ENCODE measurements around the gene NAGA. TPM values are rescaled to one million over a fixed set of nuclear protein-coding genes. Genes with fewer than 3 reads are reported as not detected.

Gene NAGA
- polyA plus RNA-seq, 3 donors = 123 to 218 (median 200) TPM

DNA sequence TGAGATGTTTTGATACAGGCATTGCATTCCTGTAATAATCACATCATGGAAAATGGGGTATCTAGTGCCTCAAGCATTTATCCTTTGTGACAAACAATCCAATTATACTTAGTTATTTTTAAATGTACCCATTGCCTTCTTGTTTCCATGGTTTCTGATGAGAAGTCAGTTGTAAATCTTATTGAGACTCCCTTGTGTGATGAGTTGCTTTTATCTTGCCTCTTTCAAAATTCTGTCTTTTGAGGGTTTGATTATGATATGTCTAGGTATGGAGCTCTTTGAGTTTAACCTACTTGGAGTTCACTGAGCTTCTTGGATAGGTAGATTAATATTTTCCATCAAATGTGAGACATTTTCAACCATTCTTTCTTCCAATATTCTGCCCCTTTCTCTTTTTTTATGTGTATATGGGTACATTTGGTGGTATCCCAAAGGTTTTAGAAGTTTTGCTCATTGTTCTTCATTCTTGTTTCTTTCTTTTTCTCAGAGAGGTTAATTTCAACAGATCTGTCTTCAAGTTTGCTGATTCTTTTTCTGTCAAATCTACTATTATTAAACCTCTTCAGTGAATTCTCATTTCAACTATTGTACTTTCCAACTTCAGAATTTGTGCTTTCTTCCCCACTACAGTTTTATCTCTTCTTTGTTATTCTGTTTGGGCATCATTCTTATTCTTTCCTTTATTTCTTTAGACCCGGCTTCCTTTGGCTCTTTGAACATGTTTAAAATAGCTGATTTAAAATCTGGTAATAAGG lies 13.7 kb downstream of the NAGA start:
- TF ChIP-seq, protein P1, sequence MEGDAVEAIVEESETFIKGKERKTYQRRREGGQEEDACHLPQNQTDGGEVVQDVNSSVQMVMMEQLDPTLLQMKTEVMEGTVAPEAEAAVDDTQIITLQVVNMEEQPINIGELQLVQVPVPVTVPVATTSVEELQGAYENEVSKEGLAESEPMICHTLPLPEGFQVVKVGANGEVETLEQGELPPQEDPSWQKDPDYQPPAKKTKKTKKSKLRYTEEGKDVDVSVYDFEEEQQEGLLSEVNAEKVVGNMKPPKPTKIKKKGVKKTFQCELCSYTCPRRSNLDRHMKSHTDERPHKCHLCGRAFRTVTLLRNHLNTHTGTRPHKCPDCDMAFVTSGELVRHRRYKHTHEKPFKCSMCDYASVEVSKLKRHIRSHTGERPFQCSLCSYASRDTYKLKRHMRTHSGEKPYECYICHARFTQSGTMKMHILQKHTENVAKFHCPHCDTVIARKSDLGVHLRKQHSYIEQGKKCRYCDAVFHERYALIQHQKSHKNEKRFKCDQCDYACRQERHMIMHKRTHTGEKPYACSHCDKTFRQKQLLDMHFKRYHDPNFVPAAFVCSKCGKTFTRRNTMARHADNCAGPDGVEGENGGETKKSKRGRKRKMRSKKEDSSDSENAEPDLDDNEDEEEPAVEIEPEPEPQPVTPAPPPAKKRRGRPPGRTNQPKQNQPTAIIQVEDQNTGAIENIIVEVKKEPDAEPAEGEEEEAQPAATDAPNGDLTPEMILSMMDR (IDR thresholded peaks at IDR 0.05) = no peak
- no peak overlapping the region for H3K9ac ChIP-seq (ENCODE audit: insufficient read depth, low read length, poor library complexity, severe bottlenecking)
- peaks cover 46 to 52% of the 10 kb centered on the region in 2 donors for H3K36me3 Mint-ChIP-seq
- no peak for DNase-seq
- peaks cover 16% of the 10 kb centered on the region for H3K4me1 Mint-ChIP-seq
- peaks cover 33 to 43% of the 10 kb centered on the region in 2 donors for H3K9me3 ChIP-seq (replicated peaks in 1 of 2; ENCODE audit: control insufficient read depth in 1 of 2, insufficient read depth in 1 of 2, low read length in 2 of 2)
- no CpG with 5 or more reads among the region's 1 CpG for WGBS (ENCODE audit: insufficient coverage)
- no peaks in the 10 kb centered on the region for H3K27me3 ChIP-seq (ENCODE audit: control insufficient read depth in 2 of 2, insufficient read depth in 2 of 2, low read length in 2 of 2)
- no peak overlapping the region for H3K4me3 Mint-ChIP-seq
- peaks cover 9 to 19% of the 10 kb centered on the region in 2 donors for H3K4me1 ChIP-seq (ENCODE audit: control insufficient read depth in 1 of 2, insufficient read depth in 2 of 2, low read length in 2 of 2)
- no peak overlapping the region for H3K4me2 ChIP-seq (replicated peaks; ENCODE audit: extremely low read depth, low read length, poor library complexity, severe bottlenecking)
- H4K20me1 ChIP-seq (ENCODE audit: insufficient read depth, low read length) = peaks cover 30% of the 10 kb centered on the region
- intact Hi-C loops (cut with micrococcal nuclease) = no loop called here
- H2AFZ ChIP-seq (ENCODE audit: insufficient read depth, low read depth, low read length, poor library complexity, severe bottlenecking) = no peak overlapping the region
- peaks cover 0 to 3% (median 0%) of the 10 kb centered on the region in 3 donors for H3K27me3 Mint-ChIP-seq (ENCODE audit: low read depth in 3 of 3)
- no peak overlapping the region for H3K4me3 ChIP-seq (replicated peaks in 1 of 3; ENCODE audit: low read depth in 2 of 3, low read length in 3 of 3)
- peaks cover 38 to 41% of the 10 kb centered on the region in 2 donors for H3K36me3 ChIP-seq (replicated peaks in 1 of 2; ENCODE audit: control insufficient read depth in 1 of 2, insufficient read depth in 2 of 2, low read length in 2 of 2)
- H3K27ac Mint-ChIP-seq = no peak overlapping the region
- H3K27ac ChIP-seq (ENCODE audit: low read depth in 1 of 2, low read length in 2 of 2) = no peak overlapping the region
- peaks cover 32 to 52% (median 42%) of the 10 kb centered on the region in 7 donors for H3K9me3 Mint-ChIP-seq
- no peaks in the 10 kb centered on the region for H3K79me2 ChIP-seq (ENCODE audit: insufficient read depth, low read length)

- no peak for DNase-seq
Observed at GRCh38 chr22:42052765-42053164, 17.8 kb downstream of the NAGA start.

More at GRCh38 chr22:42052765-42053164, 17.8 kb downstream of the NAGA start:
- Mint-ChIP-seq H3K9me3 (peaks cover 8 to 17% (median 12%) of the 10 kb centered on the region in 7 donors), H3K27ac (peak overlapping the region in 3 of 7 donors; percentile 43 to 66 (median 61)), H3K36me3 (peaks cover 10 to 33% of the 10 kb centered on the region in 2 donors), H3K4me3 (no peak overlapping the region), H3K4me1 (peaks cover 17% of the 10 kb centered on the region), H3K27me3 (ENCODE audit: low read depth in 3 of 3) (peaks cover 0 to 3% (median 0%) of the 10 kb centered on the region in 3 donors)
- no CpG with 5 or more reads among the region's 3 CpGs for WGBS (ENCODE audit: insufficient coverage)
- no peak overlapping the region for H2AFZ ChIP-seq (ENCODE audit: insufficient read depth, low read depth, low read length, poor library complexity, severe bottlenecking)
- TF ChIP-seq, protein P1 (IDR thresholded peaks at IDR 0.05) = no peak
- H3K9ac ChIP-seq (ENCODE audit: insufficient read depth, low read length, poor library complexity, severe bottlenecking) = no peak overlapping the region
- H3K27ac ChIP-seq (ENCODE audit: low read depth in 1 of 2, low read length in 2 of 2) = no peak overlapping the region
- intact Hi-C loops (cut with micrococcal nuclease) = no loop called here
- H3K9me3 ChIP-seq (replicated peaks in 1 of 2; ENCODE audit: control insufficient read depth in 1 of 2, insufficient read depth in 1 of 2, low read length in 2 of 2) = peaks cover 0 to 9% of the 10 kb centered on the region in 2 donors
- no peak overlapping the region for H3K4me2 ChIP-seq (replicated peaks; ENCODE audit: extremely low read depth, low read length, poor library complexity, severe bottlenecking)
- H3K27me3 ChIP-seq (ENCODE audit: control insufficient read depth in 2 of 2, insufficient read depth in 2 of 2, low read length in 2 of 2) = no peaks in the 10 kb centered on the region
- peaks cover 0 to 5% of the 10 kb centered on the region in 2 donors for H3K36me3 ChIP-seq (replicated peaks in 1 of 2; ENCODE audit: control insufficient read depth in 1 of 2, insufficient read depth in 2 of 2, low read length in 2 of 2)
- no peaks in the 10 kb centered on the region for H4K20me1 ChIP-seq (ENCODE audit: insufficient read depth, low read length)
- no peaks in the 10 kb centered on the region for H3K79me2 ChIP-seq (ENCODE audit: insufficient read depth, low read length)
- H3K4me3 ChIP-seq (replicated peaks in 1 of 3; ENCODE audit: low read depth in 2 of 3, low read length in 3 of 3) = no peak overlapping the region
- peaks cover 9 to 23% of the 10 kb centered on the region in 2 donors for H3K4me1 ChIP-seq (ENCODE audit: control insufficient read depth in 1 of 2, insufficient read depth in 2 of 2, low read length in 2 of 2)

Measured in CD14-positive monocyte (primary cell).